Muscle of leg (tissue), 11 donors: Measurements from ENCODE around the gene HHAT. TPM values are rescaled to one million over a fixed set of nuclear protein-coding genes. Genes with fewer than 3 reads are reported as not detected.

Experiments used
- DNase-seq: peaks from one replicate; pipeline ENCODE4 v3.0.0; 2013
- H3K27ac ChIP-seq: one replicate; pipeline ENCODE4 v1.5.1; 2013; ENCODE audit warnings: mild to moderate bottlenecking, low read length, control low read depth
- H3K27me3 ChIP-seq: one replicate; pipeline ENCODE4 v1.6.1; 2013; ENCODE audit warnings: low read length; ENCODE audit not compliant: control insufficient read depth, insufficient read depth
- H3K36me3 ChIP-seq: one replicate; pipeline ENCODE4 v1.6.1; 2013; ENCODE audit warnings: low read length; ENCODE audit not compliant: control insufficient read depth, insufficient read depth
- H3K4me1 ChIP-seq: one replicate; pipeline ENCODE4 v1.6.1; 2013; ENCODE audit warnings: low read length; ENCODE audit not compliant: control insufficient read depth, insufficient read depth
- H3K4me3 ChIP-seq: one replicate; pipeline ENCODE4 v1.5.1; 2013; ENCODE audit warnings: low read length, control low read depth
- H3K9me3 ChIP-seq: replicated peaks from 2 replicates; pipeline ENCODE4 v1.6.1; 2013; ENCODE audit warnings: low read depth, low read length; ENCODE audit not compliant: control insufficient read depth
- WGBS: methylation state at CpG from one replicate; pipeline ENCODE4 v1.1.5; 2013; ENCODE audit warnings: missing lambda C conversion rate; ENCODE audit not compliant: insufficient coverage; 5-methylcytosine and 5-hydroxymethylcytosine counted together
- polyA plus RNA-seq, 8 donors: library from polyadenylated mRNA; unstranded; fragments of 120-200 nt; gene quantifications; one replicate each; pipeline versions ENCODE4 v1.2.1 to v1.2.3, GENCODE V29; 2013; ENCODE audit warnings: inconsistent platforms in 1 of 8, low replicate concordance in 1 of 8; ENCODE audit not compliant: insufficient read length in 8 of 8, insufficient read depth in 1 of 8
- total RNA-seq: library from RNA; stranded (reverse); fragments of 120-200 nt; gene quantifications from one replicate; pipeline ENCODE4 v1.2.4, GENCODE V29; 2013

The HHAT gene
- total and polyA plus RNA-seq, 9 donors: 3.8 to 6.6 (median 4.5) TPM

- 90% methylated on average over 2 of the region's 6 CpGs for WGBS
- Histone ChIP-seq H3K27ac (no peak overlapping the region), H3K4me3 (no peak overlapping the region), H3K27me3 (no peaks in the 10 kb centered on the region), H3K9me3 (no peaks in the 10 kb centered on the region), H3K4me1 (peaks cover 10% of the 10 kb centered on the region), H3K36me3 (no peaks in the 10 kb centered on the region)
- DNase-seq: no peak
Observed at GRCh38 chr1:210313046-210313595, 15.6 kb upstream of the HHAT start.

DNA sequence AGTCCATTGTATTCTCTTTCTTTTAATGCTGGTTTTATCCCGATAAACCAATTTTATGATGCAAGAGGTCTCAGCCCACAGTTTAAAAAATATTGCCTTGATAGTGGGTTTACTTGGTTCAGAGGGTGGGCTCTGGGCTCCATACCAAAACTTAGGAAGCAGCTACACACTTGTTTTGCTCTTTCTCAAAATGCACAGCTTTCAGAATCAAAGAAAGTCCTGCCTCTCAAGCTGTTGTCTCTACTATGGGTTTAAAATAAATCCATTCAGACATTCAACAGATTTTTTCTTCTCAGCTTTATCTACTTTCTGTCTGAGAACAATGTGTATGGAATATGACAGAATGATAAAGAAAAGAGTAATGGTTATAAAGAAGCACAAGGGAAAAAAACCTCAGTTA is 14.8 kb upstream of the HHAT start:
- peaks cover 10% of the 10 kb centered on the region for H3K4me1 ChIP-seq
- no CpG with 5 or more reads among the region's 1 CpG for WGBS
- no peaks in the 10 kb centered on the region for H3K27me3 ChIP-seq
- no peak overlapping the region for H3K4me3 ChIP-seq
- no peaks in the 10 kb centered on the region for H3K9me3 ChIP-seq
- no peaks in the 10 kb centered on the region for H3K36me3 ChIP-seq
- no peak for DNase-seq
- H3K27ac ChIP-seq: no peak overlapping the region

GRCh38 chr1:210315529-210315928 is 13.2 kb upstream of the HHAT start:
- H3K4me3 ChIP-seq: no peak overlapping the region
- H3K4me1 ChIP-seq: peaks cover 10% of the 10 kb centered on the region
- no peaks in the 10 kb centered on the region for H3K27me3 ChIP-seq
- no peaks in the 10 kb centered on the region for H3K9me3 ChIP-seq
- DNase-seq: no peak
- no peaks in the 10 kb centered on the region for H3K36me3 ChIP-seq
- 100% methylated on average over 3 of the region's 6 CpGs for WGBS
- H3K27ac ChIP-seq: no peak overlapping the region

DNA sequence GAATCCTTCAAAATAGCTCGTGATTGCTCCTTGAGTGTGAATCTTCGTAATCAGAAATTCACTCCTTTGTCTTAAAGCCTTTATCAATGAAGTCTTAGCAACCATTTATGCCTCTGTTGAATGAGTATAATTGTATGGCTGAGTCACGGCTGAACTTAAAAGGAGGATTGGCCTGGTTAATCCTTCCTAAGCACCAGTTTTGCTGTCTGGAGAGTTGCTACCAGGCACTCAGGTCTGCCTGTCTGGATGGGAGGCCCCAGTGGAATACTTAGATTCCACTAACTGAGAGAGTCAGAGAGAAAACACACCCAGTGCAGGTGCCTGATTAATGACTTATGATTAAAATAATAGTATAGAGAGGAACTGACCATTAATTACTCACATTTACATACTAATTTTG is 7.6 kb upstream of the HHAT start:
- DNase-seq: no peak
- no peaks in the 10 kb centered on the region for H3K36me3 ChIP-seq
- H3K27ac ChIP-seq: no peak overlapping the region
- H3K27me3 ChIP-seq: no peaks in the 10 kb centered on the region
- peaks cover 3% of the 10 kb centered on the region for H3K9me3 ChIP-seq
- WGBS: no CpG with 5 or more reads among the region's 3 CpGs
- H3K4me3 ChIP-seq: no peak overlapping the region
- H3K4me1 ChIP-seq: no peaks in the 10 kb centered on the region

GRCh38 chr1:210321552-210321951 is 7.2 kb upstream of the HHAT start:
- H3K4me1 ChIP-seq: no peaks in the 10 kb centered on the region
- H3K4me3 ChIP-seq: no peak overlapping the region
- H3K27ac ChIP-seq: no peak overlapping the region
- H3K27me3 ChIP-seq: no peaks in the 10 kb centered on the region
- 83% methylated on average over 2 of the region's 8 CpGs for WGBS
- no peak for DNase-seq
- peaks cover 3% of the 10 kb centered on the region for H3K9me3 ChIP-seq
- H3K36me3 ChIP-seq: no peaks in the 10 kb centered on the region

GRCh38 chr1:210323957-210324356 is 4.7 kb upstream of the HHAT start:
- H3K4me1 ChIP-seq: peaks cover 7% of the 10 kb centered on the region
- peaks cover 3% of the 10 kb centered on the region for H3K9me3 ChIP-seq
- WGBS: no CpG with 5 or more reads among the region's 1 CpG
- H3K27ac ChIP-seq: no peak overlapping the region
- H3K4me3 ChIP-seq: no peak overlapping the region
- DNase-seq: no peak
- H3K36me3 ChIP-seq: no peaks in the 10 kb centered on the region
- no peaks in the 10 kb centered on the region for H3K27me3 ChIP-seq

DNA sequence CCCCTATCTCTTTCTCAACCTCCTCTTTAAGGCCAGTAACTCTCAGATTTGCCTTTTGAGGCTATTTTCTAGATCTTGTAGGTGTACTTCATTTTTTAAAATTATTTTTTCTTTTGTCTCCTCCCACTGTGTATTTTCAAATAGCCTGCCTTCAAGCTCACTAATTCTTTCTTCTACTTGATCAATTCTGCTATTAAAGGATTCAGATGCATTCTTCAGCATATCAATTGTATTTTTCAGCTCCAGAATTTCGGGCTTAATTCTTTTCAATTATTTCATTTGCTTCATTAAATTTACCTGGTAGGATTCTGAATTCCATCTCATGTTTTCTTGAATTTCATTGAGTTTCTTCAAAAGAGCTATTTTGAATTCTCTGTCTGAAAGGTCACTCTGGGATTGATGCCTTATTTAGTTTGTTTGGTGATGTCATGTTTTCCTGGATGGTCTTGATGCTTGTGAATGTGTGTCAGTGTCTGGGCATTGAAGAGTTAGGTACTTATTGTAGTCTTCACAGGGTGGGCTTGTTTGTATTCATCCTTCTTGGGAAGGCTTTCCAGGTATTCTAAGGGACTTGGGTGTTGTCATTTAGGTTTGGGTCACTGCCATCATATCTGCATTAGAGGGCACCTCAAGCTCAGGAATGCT is 3.6 kb upstream of the HHAT start:
- Histone ChIP-seq H3K36me3 (no peaks in the 10 kb centered on the region), H3K4me1 (peaks cover 7% of the 10 kb centered on the region), H3K27me3 (no peaks in the 10 kb centered on the region), H3K9me3 (peaks cover 3% of the 10 kb centered on the region), H3K27ac (no peak overlapping the region), H3K4me3 (no peak overlapping the region)
- no peak for DNase-seq
- WGBS: no CpG with 5 or more reads among the region's 1 CpG

DNA sequence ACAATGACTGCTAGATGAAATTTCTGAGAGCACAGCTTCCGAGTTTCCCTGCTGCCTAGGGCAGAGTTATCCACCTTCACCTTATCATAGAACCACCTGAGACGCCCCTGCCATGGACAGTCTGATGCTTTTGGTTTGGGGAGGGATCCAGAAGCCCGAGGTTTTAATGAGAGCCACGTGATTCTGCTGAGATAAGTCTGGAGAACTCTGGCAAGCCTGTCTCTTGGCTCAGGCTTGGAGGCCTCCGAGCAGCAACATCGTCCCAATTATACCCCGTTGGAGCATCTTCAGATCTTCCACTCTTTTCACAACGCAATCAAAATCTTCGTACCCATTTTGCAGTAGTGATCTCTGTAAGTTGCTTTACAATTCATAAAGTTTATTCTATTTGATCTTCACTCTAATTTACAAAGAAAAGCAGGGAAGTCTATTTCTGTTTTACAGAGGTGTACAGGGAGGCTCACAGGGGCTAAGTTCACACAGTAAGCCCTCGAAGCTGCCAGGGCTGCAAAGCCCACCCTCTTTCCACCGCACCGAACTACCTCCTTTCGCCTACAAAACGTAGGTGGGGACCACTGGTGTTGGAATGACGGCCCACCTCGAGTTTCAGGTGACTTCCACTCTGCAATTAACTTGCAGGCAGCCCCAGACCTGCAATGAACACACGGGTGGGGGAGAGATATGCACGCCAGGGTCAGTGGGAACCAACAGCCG is 513 bp upstream of the HHAT start:
- Histone ChIP-seq H3K27ac (peak overlapping the region; percentile 85), H3K27me3 (no peaks in the 10 kb centered on the region), H3K4me1 (peaks cover 7% of the 10 kb centered on the region), H3K36me3 (no peaks in the 10 kb centered on the region), H3K9me3 (peaks cover 3% of the 10 kb centered on the region), H3K4me3 (peak overlapping the region; percentile 90)
- peak; percentile 42 for DNase-seq
- 13% methylated on average over 10 of the region's 19 CpGs for WGBS

GRCh38 chr1:210330279-210330866 is 1.7 kb downstream of the HHAT start:
- Histone ChIP-seq H3K27me3 (no peaks in the 10 kb centered on the region), H3K27ac (no peak overlapping the region), H3K4me1 (peaks cover 7% of the 10 kb centered on the region), H3K36me3 (no peaks in the 10 kb centered on the region), H3K4me3 (no peak overlapping the region), H3K9me3 (peaks cover 3% of the 10 kb centered on the region)
- 79% methylated on average over 3 of the region's 7 CpGs for WGBS
- no peak for DNase-seq

GRCh38 chr1:210332233-210332632 is 3.5 kb downstream of the HHAT start:
- Histone ChIP-seq H3K4me3 (no peak overlapping the region), H3K27ac (no peak overlapping the region), H3K9me3 (no peaks in the 10 kb centered on the region), H3K4me1 (peaks cover 7% of the 10 kb centered on the region), H3K27me3 (no peaks in the 10 kb centered on the region), H3K36me3 (no peaks in the 10 kb centered on the region)
- 100% methylated on average over 3 of the region's 7 CpGs for WGBS
- DNase-seq: no peak
